GM12801 (cell line): ENCODE data around the gene TMEFF1.

Experiments used
- TF ChIP-seq, protein P1 (sequence below): IDR thresholded peaks from one replicate; pipeline ENCODE4 v1.5.1; 2011; ENCODE audit warnings: control low read depth; ENCODE audit not compliant: insufficient read length; ENCODE audit errors: extremely low read depth

The TMEFF1 gene

DNA sequence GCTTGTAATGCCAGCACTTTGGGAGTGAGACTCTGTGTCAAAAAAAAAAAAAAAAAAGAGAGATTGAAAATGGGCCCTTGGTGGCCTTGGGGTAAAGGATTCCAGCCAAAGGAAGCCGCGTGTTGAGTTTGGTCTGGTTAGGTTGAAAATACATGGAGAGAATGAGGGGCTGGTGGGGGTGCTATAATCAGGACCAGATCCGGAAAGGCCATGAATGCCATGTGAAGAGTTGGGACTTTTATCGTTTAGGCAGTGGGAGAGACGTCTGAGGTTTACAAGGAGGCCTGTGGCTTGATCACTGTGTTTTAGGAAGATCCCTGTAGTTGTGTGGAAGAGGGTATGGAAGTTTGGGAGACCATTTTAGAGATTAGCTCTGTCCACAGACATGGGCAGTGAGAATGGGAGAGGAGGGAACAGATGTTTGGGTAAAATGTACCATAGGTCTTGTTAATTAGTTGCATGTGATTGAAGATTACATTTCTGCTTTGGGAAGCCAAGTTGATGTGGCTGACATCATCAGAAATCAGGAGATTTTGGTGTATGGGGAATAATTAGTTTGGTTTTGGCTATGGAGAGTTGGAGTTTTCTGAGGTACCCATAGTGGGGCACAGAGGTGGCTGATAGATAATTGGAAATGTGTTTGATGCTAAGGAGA is 42.5 kb upstream of the TMEFF1 start:
- TF ChIP-seq, protein P1, sequence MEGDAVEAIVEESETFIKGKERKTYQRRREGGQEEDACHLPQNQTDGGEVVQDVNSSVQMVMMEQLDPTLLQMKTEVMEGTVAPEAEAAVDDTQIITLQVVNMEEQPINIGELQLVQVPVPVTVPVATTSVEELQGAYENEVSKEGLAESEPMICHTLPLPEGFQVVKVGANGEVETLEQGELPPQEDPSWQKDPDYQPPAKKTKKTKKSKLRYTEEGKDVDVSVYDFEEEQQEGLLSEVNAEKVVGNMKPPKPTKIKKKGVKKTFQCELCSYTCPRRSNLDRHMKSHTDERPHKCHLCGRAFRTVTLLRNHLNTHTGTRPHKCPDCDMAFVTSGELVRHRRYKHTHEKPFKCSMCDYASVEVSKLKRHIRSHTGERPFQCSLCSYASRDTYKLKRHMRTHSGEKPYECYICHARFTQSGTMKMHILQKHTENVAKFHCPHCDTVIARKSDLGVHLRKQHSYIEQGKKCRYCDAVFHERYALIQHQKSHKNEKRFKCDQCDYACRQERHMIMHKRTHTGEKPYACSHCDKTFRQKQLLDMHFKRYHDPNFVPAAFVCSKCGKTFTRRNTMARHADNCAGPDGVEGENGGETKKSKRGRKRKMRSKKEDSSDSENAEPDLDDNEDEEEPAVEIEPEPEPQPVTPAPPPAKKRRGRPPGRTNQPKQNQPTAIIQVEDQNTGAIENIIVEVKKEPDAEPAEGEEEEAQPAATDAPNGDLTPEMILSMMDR, result no peak

DNA sequence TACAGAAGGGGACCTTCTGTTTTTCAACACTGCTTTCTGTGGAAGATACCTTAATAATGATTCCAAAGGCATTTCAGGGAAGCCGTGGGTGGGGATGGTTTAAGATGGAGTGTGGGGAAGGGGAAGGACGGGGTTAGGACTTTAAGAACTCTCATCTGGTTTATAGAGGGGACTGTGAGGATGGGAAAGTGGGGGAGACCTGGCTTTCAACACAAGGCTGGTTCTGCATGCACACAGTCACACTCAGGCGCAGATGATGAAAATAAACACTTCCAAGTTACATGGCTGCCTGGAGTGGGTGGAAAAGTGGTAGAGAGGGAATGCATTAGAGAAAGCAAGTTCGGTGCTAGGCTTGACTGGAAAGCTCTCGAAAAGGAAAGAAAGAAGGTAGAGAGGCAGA is 41.1 kb upstream of the TMEFF1 start:
- TF ChIP-seq, protein P1, result no peak

DNA sequence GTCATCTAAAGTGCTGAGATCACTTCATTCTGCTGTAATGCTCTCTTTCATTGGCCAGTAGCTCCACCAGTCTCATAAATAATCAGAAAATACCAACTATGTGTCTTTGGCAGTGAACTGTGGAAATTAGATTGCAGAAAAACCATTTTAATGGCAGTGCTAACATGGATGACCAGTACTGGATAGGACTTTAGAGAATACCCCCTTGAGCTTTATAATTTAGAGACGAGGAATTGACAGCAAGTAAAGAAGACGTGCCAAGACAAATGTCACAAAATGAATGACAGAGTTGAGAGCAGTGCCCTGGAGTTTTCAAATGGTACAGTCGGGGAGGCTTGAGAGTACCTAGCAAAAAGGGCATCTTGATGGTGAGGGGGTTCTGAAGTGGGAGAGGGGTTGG is 40.2 kb upstream of the TMEFF1 start:
- TF ChIP-seq, protein P1, result no peak

DNA sequence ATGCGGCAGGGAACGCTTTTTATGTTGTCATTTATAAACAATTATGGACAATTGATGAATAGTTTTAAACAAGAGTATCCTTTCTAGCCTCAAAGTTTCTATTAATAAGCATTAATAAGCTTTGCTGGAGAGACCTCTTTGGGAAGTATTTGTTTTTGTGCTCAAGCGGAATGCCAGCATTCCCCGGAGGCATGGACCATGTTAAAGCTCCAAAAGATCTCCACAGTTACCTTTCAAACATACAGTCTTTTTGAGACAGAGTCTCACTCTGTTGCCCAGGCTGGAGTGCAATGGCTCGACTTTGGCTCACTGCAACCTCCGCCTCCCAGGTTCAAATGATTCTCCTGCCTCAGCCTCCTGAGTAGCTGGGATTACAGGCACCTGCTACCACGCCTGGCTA is 36.4 kb upstream of the TMEFF1 start:
- TF ChIP-seq, protein P1, result no peak

DNA sequence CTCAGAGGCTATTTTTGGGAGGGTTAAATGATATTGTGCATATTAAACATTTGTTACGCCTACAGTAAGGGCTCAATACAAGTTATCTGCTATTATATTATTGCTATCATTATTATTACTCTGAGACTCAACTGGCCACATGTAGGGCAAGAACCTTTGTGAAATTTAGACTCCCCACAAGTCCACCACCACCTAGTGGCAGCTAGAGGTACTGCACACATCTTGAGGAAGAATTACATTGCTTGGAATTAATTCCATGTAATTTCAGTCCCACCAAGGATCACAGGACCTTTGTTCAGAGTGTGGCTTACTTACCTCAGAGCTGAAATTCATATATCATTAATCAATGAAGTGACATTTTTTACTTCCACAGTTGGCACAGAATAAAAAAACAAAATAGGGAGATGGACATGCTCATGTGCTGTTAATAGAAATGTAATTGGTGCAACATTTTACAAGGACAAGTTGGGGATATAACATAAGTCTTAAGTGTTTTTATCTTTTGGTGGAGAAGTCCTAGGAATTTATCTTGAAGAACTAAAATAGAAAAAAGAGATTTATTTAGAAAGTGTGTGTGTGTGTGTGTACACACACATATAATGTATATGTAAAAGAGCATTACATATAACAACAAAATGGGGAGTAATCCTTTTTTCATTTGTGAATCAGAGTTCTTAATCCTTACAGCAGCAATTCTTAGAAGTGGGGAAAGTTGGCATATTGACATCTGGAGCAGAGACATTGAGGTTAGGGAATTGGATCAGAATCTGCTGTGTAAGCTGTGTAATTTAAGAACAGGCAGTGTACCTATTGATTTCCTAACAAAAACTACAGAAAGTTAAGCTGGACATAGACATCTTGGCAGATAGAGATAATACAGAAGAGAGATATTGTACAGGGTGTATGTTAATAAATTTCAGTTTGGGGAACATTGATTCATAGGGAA is 34.8 kb upstream of the TMEFF1 start:
- TF ChIP-seq, protein P1, result no peak

DNA sequence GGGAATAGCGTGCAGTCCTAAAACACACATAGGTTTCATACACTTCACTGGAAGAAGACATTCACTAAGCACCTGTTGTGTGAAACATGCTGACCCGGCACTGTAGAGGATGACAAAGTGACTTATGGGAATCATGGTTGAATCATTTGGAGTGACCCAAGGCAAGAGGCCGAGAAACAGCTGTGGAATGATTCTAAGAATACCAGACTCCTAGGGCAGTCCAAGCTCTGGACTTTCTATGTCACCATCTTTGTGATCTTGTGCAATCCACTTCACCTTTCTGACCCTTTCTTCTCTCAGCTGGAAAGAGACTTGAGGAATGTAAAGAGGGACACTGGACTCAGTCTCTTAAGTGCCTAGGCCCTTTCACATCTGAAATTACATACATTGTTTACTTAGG is 32.9 kb upstream of the TMEFF1 start:
- TF ChIP-seq, protein P1, result no peak

DNA sequence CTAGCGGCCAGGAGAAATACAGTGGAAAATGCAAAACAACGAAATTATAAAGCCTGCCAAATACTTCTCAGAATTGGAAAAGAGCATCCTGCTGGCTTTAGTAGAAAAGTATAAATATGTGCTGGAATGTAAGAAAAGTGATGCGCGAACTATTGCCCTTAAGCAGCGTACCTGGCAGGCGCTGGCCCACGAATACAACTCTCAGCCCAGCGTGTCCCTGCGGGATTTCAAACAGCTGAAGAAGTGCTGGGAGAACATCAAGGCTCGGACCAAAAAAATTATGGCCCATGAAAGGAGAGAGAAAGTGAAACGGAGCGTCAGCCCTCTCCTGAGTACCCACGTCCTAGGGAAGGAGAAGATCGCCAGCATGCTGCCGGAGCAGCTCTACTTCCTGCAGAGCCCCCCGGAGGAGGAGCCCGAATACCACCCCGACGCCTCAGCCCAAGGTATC is 31.0 kb upstream of the TMEFF1 start:
- TF ChIP-seq, protein P1, result no peak
